Stimulated activated CD8-positive, alpha-beta memory T cell treated with anti-CD3 and anti-CD28 coated beads, Interleukin-12 subunit alpha, Interleukin-12 subunit beta, amount 100 ng/mL, for 24 hours (primary cell): ENCODE results near the gene HDGFL2.
A peak's percentile ranks its signal among the peaks of the same experiment; 100 is the strongest.

Experiments used
- DNase-seq: peaks from one replicate; pipeline ENCODE4 v3.0.0-alpha.2; 2020; ENCODE audit errors: extremely low read depth

The HDGFL2 gene

GRCh38 chr19:4445963-4446703, 26.0 kb upstream of the HDGFL2 start:
- no peak for DNase-seq

GRCh38 chr19:4446704-4447200, 25.3 kb upstream of the HDGFL2 start:
- DNase-seq: no peak

- no peak for DNase-seq
Observed at GRCh38 chr19:4447327-4448146, 24.6 kb upstream of the HDGFL2 start.

- DNase-seq: no peak
Observed at GRCh38 chr19:4448147-4448985, 23.7 kb upstream of the HDGFL2 start.

GRCh38 chr19:4449022-4449638, 23.0 kb upstream of the HDGFL2 start:
- no peak for DNase-seq

- DNase-seq: no peak
Observed at GRCh38 chr19:4449639-4450028, 22.5 kb upstream of the HDGFL2 start.

GRCh38 chr19:4452230-4452990, 19.7 kb upstream of the HDGFL2 start:
- no peak for DNase-seq

GRCh38 chr19:4453232-4454179, 18.6 kb upstream of the HDGFL2 start:
- DNase-seq: no peak

GRCh38 chr19:4454747-4455718, 17.1 kb upstream of the HDGFL2 start:
- DNase-seq: no peak

- no peak for DNase-seq
Observed at GRCh38 chr19:4455719-4456475, 16.2 kb upstream of the HDGFL2 start.

GRCh38 chr19:4456476-4456842, 15.6 kb upstream of the HDGFL2 start:
- DNase-seq: no peak

GRCh38 chr19:4456843-4457653, 15.0 kb upstream of the HDGFL2 start:
- no peak for DNase-seq

- peak; percentile 87 for DNase-seq
Observed at GRCh38 chr19:4457654-4458395, 14.3 kb upstream of the HDGFL2 start, which contains the start of gene UBXN6. Gene UBXN6, minus strand, starts transcription at chr19:4457794. Its CDS starts 97 bp downstream, at chr19:4457697.

GRCh38 chr19:4464815-4465581, 7.1 kb upstream of the HDGFL2 start:
- DNase-seq: no peak

- DNase-seq: no peak
Observed at GRCh38 chr19:4467835-4468234, 4.3 kb upstream of the HDGFL2 start.
